K562 (cell line): ENCODE measurements around the gene GOT1. TPM values are rescaled to one million over a fixed set of nuclear protein-coding genes. Genes with fewer than 3 reads are reported as not detected.

Source experiments
- CHD2 ChIP-seq: IDR thresholded peaks from 2 replicates; pipeline ENCODE4 v1.6.1; 2011; ENCODE audit warnings: low read depth, low read length
- EP300 ChIP-seq: IDR thresholded peaks from 2 replicates; pipeline ENCODE4 v1.6.1; 2012; ENCODE audit warnings: low read length, improper control_type of control experiment
- FOXA3 ChIP-seq, 2 experiments: fragments of 450-650 bp in 1 of 2; sonication (generic) in 1 of 2; formaldehyde crosslinking; IDR thresholded peaks in 1 of 2; conservative IDR thresholded peaks in 1 of 2; 2 replicates each; pipeline versions ENCODE4 v1.4.0 to v1.8.0; 2020 to 2022; ENCODE audit warnings: mild to moderate bottlenecking in 2 of 2, missing genetic modification reagents in 1 of 2
- GATAD2A ChIP-seq: fragments of 450-650 bp; IDR thresholded peaks from 2 replicates; pipeline ENCODE4 v1.6.1; 2017
- MXI1 ChIP-seq: IDR thresholded peaks from 2 replicates; pipeline ENCODE4 v1.6.1; 2011; ENCODE audit warnings: low read depth, mild to moderate bottlenecking, improper control_type of control experiment, low read length
- NFYB ChIP-seq: IDR thresholded peaks from 2 replicates; pipeline ENCODE4 v1.6.1; 2011; ENCODE audit warnings: mild to moderate bottlenecking, moderate library complexity; ENCODE audit not compliant: insufficient read length; ENCODE audit errors: extremely low read depth
- SRSF3 ChIP-seq: fragments of 200-400 bp; formaldehyde crosslinking; IDR thresholded peaks from 2 replicates; pipeline ENCODE4 v1.6.1; 2016; ENCODE audit warnings: mild to moderate bottlenecking, low read length, moderate library complexity; ENCODE audit not compliant: insufficient read depth
- SUPT5H ChIP-seq: fragments of 450-650 bp; IDR thresholded peaks from 2 replicates; pipeline ENCODE4 v1.6.1; 2016
- TAF9B ChIP-seq: fragments of 450-650 bp; IDR thresholded peaks from 2 replicates; pipeline ENCODE4 v1.6.1; 2018; ENCODE audit warnings: mild to moderate bottlenecking; ENCODE audit not compliant: partially characterized antibody
- TARDBP ChIP-seq: fragments of 450-650 bp; IDR thresholded peaks from 2 replicates; pipeline ENCODE4 v1.6.1; 2016
- ZNF253 ChIP-seq: fragments of 250-450 bp; sonication (Bioruptor Pico); conservative IDR thresholded peaks from 2 replicates; pipeline ENCODE4 v1.6.1; 2021; ENCODE audit warnings: mild to moderate bottlenecking
- polyA plus RNA-seq, 8 experiments: library from polyadenylated mRNA; depleted of rRNA in 4 of 8; stranded (reverse) in 5 of 8; unstranded in 3 of 8; fragments of >200 nt; fragmentation: Nextera tagmentation in 2 of 8; fragmentation: Illumina TruSeq in 1 of 8; extraction: Ambion mirVana in 2 of 8; extraction: Trizol in 1 of 8; gene quantifications; 2 replicates each; pipeline versions ENCODE4 v1.2.1 to v1.2.3, GENCODE V29; 2011 to 2014; ENCODE audit warnings: inconsistent platforms in 1 of 8, missing spikeins in 1 of 8
- total RNA-seq, 7 experiments: library from RNA; depleted of rRNA in 6 of 7; stranded (reverse); fragments of >200 nt in 6 of 7; fragmentation: Illumina TruSeq in 2 of 7; extraction: Trizol in 2 of 7; gene quantifications; 2 replicates each; pipeline versions ENCODE4 v1.2.1 to v1.2.3, GENCODE V29; 2011 to 2021; ENCODE audit warnings: low replicate concordance in 1 of 7
- TF ChIP-seq, protein P1 (sequence below): fragments of 450-650 bp; IDR thresholded peaks from 2 replicates; pipeline ENCODE4 v1.6.1; 2016; ENCODE audit warnings: low read depth
- TF ChIP-seq, protein P2 (sequence below), 2 experiments: IDR thresholded peaks; 2 replicates each; pipeline ENCODE4 v1.6.1; 2012; ENCODE audit warnings: improper control_type of control experiment in 2 of 2, low read depth in 2 of 2, low read length in 2 of 2, borderline replicate concordance in 1 of 2

Gene GOT1
- total and polyA plus RNA-seq, 9 of the 15 experiments (the other 6 are each of a cell fraction or from before 2014, with no cell fraction given): 55.7 to 166 (median 75.4) TPM

DNA sequence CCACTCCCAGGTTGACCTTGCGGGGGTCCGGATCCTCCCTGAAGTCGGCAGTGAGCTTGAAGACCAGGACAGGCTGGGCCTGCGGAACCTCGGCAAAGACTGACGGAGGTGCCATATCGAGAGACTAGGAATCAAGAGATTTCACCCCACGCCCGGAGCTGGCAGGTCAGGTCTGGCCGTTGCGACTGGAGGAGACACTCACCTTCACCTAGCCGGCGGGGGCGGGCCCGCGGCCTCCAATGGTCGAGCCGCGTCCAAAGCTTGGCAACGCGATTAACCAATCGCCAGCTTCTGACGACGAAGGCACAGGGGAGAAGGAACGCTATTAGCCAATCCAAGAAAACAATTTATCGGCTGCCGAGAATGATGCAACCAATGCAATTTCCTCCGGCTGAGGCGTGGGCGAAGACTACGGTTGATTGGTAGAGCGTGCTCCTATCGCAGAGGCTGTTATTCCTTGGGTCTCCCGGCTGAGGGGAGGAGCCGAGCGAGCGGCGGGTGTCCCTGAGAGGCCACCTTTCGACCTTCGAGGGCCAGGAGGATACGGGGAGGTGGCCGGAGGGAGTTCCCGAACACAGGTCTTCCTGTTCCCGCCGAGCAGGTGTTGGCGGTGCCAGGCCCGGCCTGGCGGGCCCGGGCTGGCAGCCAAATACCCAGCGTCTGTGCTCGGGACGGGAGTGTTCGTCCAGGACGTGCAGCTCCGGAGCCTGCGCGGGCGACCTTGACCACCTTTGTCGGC, at the start of gene GOT1 (continued):
- TF ChIP-seq, protein P1, sequence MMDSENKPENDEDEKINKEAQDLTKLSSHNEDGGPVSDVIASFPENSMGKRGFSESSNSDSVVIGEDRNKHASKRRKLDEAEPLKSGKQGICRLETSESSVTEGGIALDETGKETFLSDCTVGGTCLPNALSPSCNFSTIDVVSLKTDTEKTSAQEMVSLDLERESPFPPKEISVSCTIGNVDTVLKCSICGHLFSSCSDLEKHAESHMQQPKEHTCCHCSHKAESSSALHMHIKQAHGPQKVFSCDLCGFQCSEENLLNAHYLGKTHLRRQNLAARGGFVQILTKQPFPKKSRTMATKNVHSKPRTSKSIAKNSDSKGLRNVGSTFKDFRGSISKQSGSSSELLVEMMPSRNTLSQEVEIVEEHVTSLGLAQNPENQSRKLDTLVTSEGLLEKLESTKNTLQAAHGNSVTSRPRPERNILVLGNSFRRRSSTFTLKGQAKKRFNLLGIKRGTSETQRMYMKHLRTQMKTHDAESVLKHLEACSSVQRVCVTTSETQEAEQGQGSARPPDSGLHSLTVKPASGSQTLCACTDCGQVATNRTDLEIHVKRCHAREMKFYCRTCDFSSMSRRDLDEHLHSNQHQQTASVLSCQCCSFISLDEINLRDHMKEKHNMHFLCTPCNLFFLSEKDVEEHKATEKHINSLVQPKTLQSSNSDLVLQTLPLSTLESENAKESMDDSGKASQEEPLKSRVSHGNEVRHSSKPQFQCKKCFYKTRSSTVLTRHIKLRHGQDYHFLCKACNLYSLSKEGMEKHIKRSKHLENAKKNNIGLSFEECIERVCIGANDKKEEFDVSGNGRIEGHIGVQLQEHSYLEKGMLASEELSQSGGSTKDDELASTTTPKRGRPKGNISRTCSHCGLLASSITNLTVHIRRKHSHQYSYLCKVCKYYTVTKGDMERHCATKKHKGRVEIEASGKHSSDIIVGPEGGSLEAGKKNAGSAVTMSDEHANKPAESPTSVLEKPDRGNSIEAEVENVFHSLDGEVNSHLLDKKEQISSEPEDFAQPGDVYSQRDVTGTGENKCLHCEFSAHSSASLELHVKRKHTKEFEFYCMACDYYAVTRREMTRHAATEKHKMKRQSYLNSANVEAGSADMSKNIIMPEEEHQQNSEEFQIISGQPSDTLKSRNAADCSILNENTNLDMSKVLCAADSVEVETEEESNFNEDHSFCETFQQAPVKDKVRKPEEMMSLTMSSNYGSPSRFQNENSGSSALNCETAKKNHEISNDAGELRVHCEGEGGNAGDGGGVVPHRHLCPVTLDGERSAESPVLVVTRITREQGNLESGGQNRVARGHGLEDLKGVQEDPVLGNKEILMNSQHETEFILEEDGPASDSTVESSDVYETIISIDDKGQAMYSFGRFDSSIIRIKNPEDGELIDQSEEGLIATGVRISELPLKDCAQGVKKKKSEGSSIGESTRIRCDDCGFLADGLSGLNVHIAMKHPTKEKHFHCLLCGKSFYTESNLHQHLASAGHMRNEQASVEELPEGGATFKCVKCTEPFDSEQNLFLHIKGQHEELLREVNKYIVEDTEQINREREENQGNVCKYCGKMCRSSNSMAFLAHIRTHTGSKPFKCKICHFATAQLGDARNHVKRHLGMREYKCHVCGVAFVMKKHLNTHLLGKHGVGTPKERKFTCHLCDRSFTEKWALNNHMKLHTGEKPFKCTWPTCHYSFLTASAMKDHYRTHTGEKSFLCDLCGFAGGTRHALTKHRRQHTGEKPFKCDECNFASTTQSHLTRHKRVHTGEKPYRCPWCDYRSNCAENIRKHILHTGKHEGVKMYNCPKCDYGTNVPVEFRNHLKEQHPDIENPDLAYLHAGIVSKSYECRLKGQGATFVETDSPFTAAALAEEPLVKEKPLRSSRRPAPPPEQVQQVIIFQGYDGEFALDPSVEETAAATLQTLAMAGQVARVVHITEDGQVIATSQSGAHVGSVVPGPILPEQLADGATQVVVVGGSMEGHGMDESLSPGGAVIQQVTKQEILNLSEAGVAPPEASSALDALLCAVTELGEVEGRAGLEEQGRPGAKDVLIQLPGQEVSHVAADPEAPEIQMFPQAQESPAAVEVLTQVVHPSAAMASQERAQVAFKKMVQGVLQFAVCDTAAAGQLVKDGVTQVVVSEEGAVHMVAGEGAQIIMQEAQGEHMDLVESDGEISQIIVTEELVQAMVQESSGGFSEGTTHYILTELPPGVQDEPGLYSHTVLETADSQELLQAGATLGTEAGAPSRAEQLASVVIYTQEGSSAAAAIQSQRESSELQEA: no peak
- TF ChIP-seq FOXA3 (CRISPR knock-in tag; conservative IDR thresholded peaks at IDR 0.05 in 1 of 2, IDR thresholded peaks at IDR 0.05 in 1 of 2) (no peak), TAF9B (peak; percentile 76), MXI1 (no peak; the same call in 1 of the 2 replicates), NFYB (peak; percentile 98), GATAD2A (no peak), CHD2 (peak; percentile 80), SRSF3 (no peak), SUPT5H (peak; percentile 88), TARDBP (no peak), EP300 (peak; percentile 65), ZNF253 (CRISPR knock-in tag) (no peak)
- TF ChIP-seq, protein P2, sequence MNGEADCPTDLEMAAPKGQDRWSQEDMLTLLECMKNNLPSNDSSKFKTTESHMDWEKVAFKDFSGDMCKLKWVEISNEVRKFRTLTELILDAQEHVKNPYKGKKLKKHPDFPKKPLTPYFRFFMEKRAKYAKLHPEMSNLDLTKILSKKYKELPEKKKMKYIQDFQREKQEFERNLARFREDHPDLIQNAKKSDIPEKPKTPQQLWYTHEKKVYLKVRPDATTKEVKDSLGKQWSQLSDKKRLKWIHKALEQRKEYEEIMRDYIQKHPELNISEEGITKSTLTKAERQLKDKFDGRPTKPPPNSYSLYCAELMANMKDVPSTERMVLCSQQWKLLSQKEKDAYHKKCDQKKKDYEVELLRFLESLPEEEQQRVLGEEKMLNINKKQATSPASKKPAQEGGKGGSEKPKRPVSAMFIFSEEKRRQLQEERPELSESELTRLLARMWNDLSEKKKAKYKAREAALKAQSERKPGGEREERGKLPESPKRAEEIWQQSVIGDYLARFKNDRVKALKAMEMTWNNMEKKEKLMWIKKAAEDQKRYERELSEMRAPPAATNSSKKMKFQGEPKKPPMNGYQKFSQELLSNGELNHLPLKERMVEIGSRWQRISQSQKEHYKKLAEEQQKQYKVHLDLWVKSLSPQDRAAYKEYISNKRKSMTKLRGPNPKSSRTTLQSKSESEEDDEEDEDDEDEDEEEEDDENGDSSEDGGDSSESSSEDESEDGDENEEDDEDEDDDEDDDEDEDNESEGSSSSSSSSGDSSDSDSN (IDR thresholded peaks at IDR 0.05; ENCODE audit: borderline replicate concordance in 1 of 2, low read depth in 2 of 2, low read length in 2 of 2): 0 out of 4 replicates have a peak, but pooled peaks of 1 of the 2 experiments have one; percentile 28
